ENCODE results near the gene CAMKMT. TPM values are rescaled to one million over a fixed set of nuclear protein-coding genes. Genes with fewer than 3 reads are reported as not detected.

Gene CAMKMT
- total RNA-seq, 1 donor from 2014 or later = 9.0 TPM

GRCh38 chr2:44753552-44754285 is 392.0 kb downstream of the CAMKMT start:
- FAIRE-seq = no peak
- TF ChIP-seq CTCF (IDR thresholded peaks at IDR 0.05; ENCODE audit: insufficient read depth, low read length, severe bottlenecking) = no peak
- Histone ChIP-seq H3K4me3 (ENCODE audit: low read depth, low read length) (no peak overlapping the region), H3K36me3 (ENCODE audit: control insufficient read depth, insufficient read depth, low read length) (no peaks in the 10 kb centered on the region), H3K27me3 (ENCODE audit: control insufficient read depth, insufficient read depth, low read length) (no peaks in the 10 kb centered on the region)
- no peak for DNase-seq (ENCODE audit: low read depth)

GRCh38 chr2:44758591-44758990 is 396.8 kb downstream of the CAMKMT start:
- TF ChIP-seq CTCF (IDR thresholded peaks at IDR 0.05; ENCODE audit: insufficient read depth, low read length, severe bottlenecking) = no peak
- Histone ChIP-seq H3K27me3 (ENCODE audit: control insufficient read depth, insufficient read depth, low read length) (peaks cover 2% of the 10 kb centered on the region), H3K36me3 (ENCODE audit: control insufficient read depth, insufficient read depth, low read length) (no peaks in the 10 kb centered on the region), H3K4me3 (ENCODE audit: low read depth, low read length) (no peak overlapping the region)
- no peak for DNase-seq (ENCODE audit: low read depth)
- no peak for FAIRE-seq

- FAIRE-seq = no peak
- Histone ChIP-seq H3K4me3 (ENCODE audit: low read depth, low read length) (no peak overlapping the region), H3K27me3 (ENCODE audit: control insufficient read depth, insufficient read depth, low read length) (peaks cover 3% of the 10 kb centered on the region), H3K36me3 (ENCODE audit: control insufficient read depth, insufficient read depth, low read length) (no peaks in the 10 kb centered on the region)
- no peak for DNase-seq (ENCODE audit: low read depth)
- no peak for TF ChIP-seq CTCF (IDR thresholded peaks at IDR 0.05; ENCODE audit: insufficient read depth, low read length, severe bottlenecking)
Observed at GRCh38 chr2:44759823-44760222, 398.1 kb downstream of the CAMKMT start.

- DNase-seq (ENCODE audit: low read depth) (no peak), FAIRE-seq (no peak)
- Histone ChIP-seq H3K4me3 (ENCODE audit: low read depth, low read length) (no peak overlapping the region), H3K27me3 (ENCODE audit: control insufficient read depth, insufficient read depth, low read length) (peaks cover 3% of the 10 kb centered on the region), H3K36me3 (ENCODE audit: control insufficient read depth, insufficient read depth, low read length) (no peaks in the 10 kb centered on the region)
- TF ChIP-seq CTCF (IDR thresholded peaks at IDR 0.05; ENCODE audit: insufficient read depth, low read length, severe bottlenecking) = no peak
Observed at GRCh38 chr2:44763275-44763782, 401.6 kb downstream of the CAMKMT start.

- TF ChIP-seq CTCF (IDR thresholded peaks at IDR 0.05; ENCODE audit: insufficient read depth, low read length, severe bottlenecking) = no peak
- FAIRE-seq (no peak), DNase-seq (ENCODE audit: low read depth) (no peak)
- Histone ChIP-seq H3K36me3 (ENCODE audit: control insufficient read depth, insufficient read depth, low read length) (no peaks in the 10 kb centered on the region), H3K27me3 (ENCODE audit: control insufficient read depth, insufficient read depth, low read length) (peaks cover 6% of the 10 kb centered on the region), H3K4me3 (ENCODE audit: low read depth, low read length) (no peak overlapping the region)
Observed at GRCh38 chr2:44766220-44766619, 404.5 kb downstream of the CAMKMT start.

GRCh38 chr2:44766777-44767176 is 405.0 kb downstream of the CAMKMT start:
- no peaks in the 10 kb centered on the region for H3K36me3 ChIP-seq (ENCODE audit: control insufficient read depth, insufficient read depth, low read length)
- H3K27me3 ChIP-seq (ENCODE audit: control insufficient read depth, insufficient read depth, low read length) = peaks cover 6% of the 10 kb centered on the region
- no peak for FAIRE-seq
- TF ChIP-seq CTCF (IDR thresholded peaks at IDR 0.05; ENCODE audit: insufficient read depth, low read length, severe bottlenecking) = no peak
- DNase-seq (ENCODE audit: low read depth) = no peak
- no peak overlapping the region for H3K4me3 ChIP-seq (ENCODE audit: low read depth, low read length)
